ENCODE data around the gene SIGLEC9. TPM values are rescaled to one million over a fixed set of nuclear protein-coding genes. Genes with fewer than 3 reads are reported as not detected.

Gene SIGLEC9
- total RNA-seq, 2 donors from 2014 or later: not detected

DNA sequence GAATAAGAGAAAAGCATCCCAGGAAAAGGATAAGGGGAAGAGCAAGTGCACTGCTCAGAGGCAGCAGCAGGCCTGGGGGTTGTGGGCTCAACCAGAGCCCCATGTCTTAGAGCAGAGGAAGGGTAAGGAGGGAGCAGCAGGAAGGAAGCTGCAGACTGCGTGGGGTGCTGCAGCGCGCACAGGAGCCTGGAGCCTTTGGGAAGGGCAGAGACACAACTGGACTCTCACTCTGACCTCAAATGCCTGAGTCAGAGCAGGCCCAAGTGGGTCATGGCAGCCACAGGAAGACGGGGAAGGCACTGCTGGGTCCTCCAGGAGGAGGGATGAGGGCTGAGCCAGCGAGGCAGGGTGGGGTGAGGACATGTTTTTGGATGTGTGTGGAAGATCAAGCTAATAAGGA lies 49.0 kb downstream of the SIGLEC9 start:
- Mint-ChIP-seq H3K36me3 (ENCODE audit: low read depth) (no peaks in the 10 kb centered on the region), H3K27ac (no peak overlapping the region), H3K4me1 (no peaks in the 10 kb centered on the region), H3K27me3 (ENCODE audit: insufficient read depth) (peaks cover 28% of the 10 kb centered on the region), H3K9me3 (peaks cover 6% of the 10 kb centered on the region), H3K4me3 (no peak overlapping the region)
- Histone ChIP-seq H3K4me1 (ENCODE audit: control insufficient read depth, insufficient read depth, low read length) (no peaks in the 10 kb centered on the region), H3K36me3 (ENCODE audit: control insufficient read depth, insufficient read depth, low read length) (no peaks in the 10 kb centered on the region), H3K9me3 (ENCODE audit: control insufficient read depth, low read length) (no peaks in the 10 kb centered on the region), H3K27me3 (ENCODE audit: control insufficient read depth, insufficient read depth, low read length, poor library complexity, severe bottlenecking) (peaks cover 47% of the 10 kb centered on the region), H3K4me3 (ENCODE audit: low read length) (no peak overlapping the region), H3K27ac (ENCODE audit: low read depth, low read length) (no peak overlapping the region), H3K9ac (ENCODE audit: extremely low read depth, low read length, poor library complexity, severe bottlenecking) (no peak overlapping the region)
- TF ChIP-seq, protein P1, sequence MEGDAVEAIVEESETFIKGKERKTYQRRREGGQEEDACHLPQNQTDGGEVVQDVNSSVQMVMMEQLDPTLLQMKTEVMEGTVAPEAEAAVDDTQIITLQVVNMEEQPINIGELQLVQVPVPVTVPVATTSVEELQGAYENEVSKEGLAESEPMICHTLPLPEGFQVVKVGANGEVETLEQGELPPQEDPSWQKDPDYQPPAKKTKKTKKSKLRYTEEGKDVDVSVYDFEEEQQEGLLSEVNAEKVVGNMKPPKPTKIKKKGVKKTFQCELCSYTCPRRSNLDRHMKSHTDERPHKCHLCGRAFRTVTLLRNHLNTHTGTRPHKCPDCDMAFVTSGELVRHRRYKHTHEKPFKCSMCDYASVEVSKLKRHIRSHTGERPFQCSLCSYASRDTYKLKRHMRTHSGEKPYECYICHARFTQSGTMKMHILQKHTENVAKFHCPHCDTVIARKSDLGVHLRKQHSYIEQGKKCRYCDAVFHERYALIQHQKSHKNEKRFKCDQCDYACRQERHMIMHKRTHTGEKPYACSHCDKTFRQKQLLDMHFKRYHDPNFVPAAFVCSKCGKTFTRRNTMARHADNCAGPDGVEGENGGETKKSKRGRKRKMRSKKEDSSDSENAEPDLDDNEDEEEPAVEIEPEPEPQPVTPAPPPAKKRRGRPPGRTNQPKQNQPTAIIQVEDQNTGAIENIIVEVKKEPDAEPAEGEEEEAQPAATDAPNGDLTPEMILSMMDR (conservative IDR thresholded peaks at IDR 0.05): no peak
- no peak for DNase-seq
- WGBS, 2 experiments (ENCODE audit: insufficient coverage in 1 of 2, insufficient read length in 1 of 2): 82 to 96% methylated on average over 4 to 5 of the region's 5 CpGs

DNA sequence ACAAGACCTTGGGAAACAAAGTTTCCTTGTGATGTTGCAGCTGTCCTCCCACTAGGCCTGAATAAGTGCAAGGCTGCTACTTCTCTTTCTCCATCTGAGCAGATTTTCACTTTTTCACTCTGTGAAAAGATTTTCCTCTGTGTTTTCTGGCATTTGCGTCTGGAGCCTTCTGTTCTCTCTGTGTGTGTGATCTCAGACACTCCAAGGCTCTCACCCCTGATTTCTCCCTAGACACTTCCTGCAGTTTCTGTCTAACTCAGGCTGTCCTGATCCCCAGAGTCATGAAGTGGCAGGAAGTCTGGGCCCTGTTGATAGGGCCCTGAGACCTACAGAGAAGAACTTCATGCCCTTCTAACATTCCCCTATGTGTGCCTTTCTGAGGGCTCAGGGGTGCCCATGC lies 54.5 kb downstream of the SIGLEC9 start:
- no peak for DNase-seq
- Histone ChIP-seq H3K9me3 (ENCODE audit: control insufficient read depth, low read length) (no peaks in the 10 kb centered on the region), H3K27me3 (ENCODE audit: control insufficient read depth, insufficient read depth, low read length, poor library complexity, severe bottlenecking) (peaks cover 26% of the 10 kb centered on the region), H3K9ac (ENCODE audit: extremely low read depth, low read length, poor library complexity, severe bottlenecking) (no peak overlapping the region), H3K36me3 (ENCODE audit: control insufficient read depth, insufficient read depth, low read length) (no peaks in the 10 kb centered on the region), H3K27ac (ENCODE audit: low read depth, low read length) (no peak overlapping the region), H3K4me1 (ENCODE audit: control insufficient read depth, insufficient read depth, low read length) (no peaks in the 10 kb centered on the region), H3K4me3 (ENCODE audit: low read length) (no peak overlapping the region)
- Mint-ChIP-seq H3K9me3 (no peaks in the 10 kb centered on the region), H3K4me1 (no peaks in the 10 kb centered on the region), H3K27ac (no peak overlapping the region), H3K4me3 (no peak overlapping the region), H3K36me3 (ENCODE audit: low read depth) (no peaks in the 10 kb centered on the region), H3K27me3 (ENCODE audit: insufficient read depth) (peaks cover 32% of the 10 kb centered on the region)
- TF ChIP-seq, protein P1 (conservative IDR thresholded peaks at IDR 0.05): no peak
- 88 to 89% methylated on average over 1 of the region's 1 CpG for WGBS, 2 experiments (ENCODE audit: insufficient coverage in 1 of 2, insufficient read length in 1 of 2)

Other genes with a start within 250 kb of the SIGLEC9 start
- not detected for gene KLK4, start 213.5 kb upstream of the SIGLEC9 start, total RNA-seq
- not detected for gene KLK5, start 171.9 kb upstream of the SIGLEC9 start, total RNA-seq
- under 1 TPM; 0.86 to 0.93 TPM for gene KLK6, start 155.3 kb upstream of the SIGLEC9 start, total RNA-seq
- not detected for gene KLK7, start 141.0 kb upstream of the SIGLEC9 start, total RNA-seq
- gene KLK8, start 123.3 kb upstream of the SIGLEC9 start, total RNA-seq: 1 to 10 TPM in 1 of 2 donors, not detected in 1; 1.1 TPM
- under 1 TPM; 0.46 to 0.91 TPM for gene KLK10, start 105.2 kb upstream of the SIGLEC9 start, total RNA-seq
- gene KLK11, start 98.3 kb upstream of the SIGLEC9 start, total RNA-seq: 1 to 10 TPM in 1 of 2 donors, under 1 TPM in 1; 0.29 to 2.5 TPM
- gene KLK12, start 89.9 kb upstream of the SIGLEC9 start, total RNA-seq: not detected
- gene KLK13, start 59.8 kb upstream of the SIGLEC9 start, total RNA-seq: 1 to 10 TPM in 1 of 2 donors, under 1 TPM in 1; 0.42 to 3.4 TPM
- gene KLK14, start 42.0 kb upstream of the SIGLEC9 start, total RNA-seq: under 1 TPM; 0.55 to 0.71 TPM
- 1 to 10 TPM; 5.1 to 5.7 TPM for gene CTU1, start 16.5 kb upstream of the SIGLEC9 start, total RNA-seq
- not detected for gene SIGLEC7, start 17.4 kb downstream of the SIGLEC9 start, total RNA-seq
- not detected for gene CD33, start 100.2 kb downstream of the SIGLEC9 start, total RNA-seq
- not detected for gene SIGLECL1, start 126.2 kb downstream of the SIGLEC9 start, total RNA-seq
- 10 to 100 TPM; 42.7 to 49.4 TPM for gene IGLON5, start 186.7 kb downstream of the SIGLEC9 start, total RNA-seq
- 10 to 100 TPM in 1 of 2 donors, 1 to 10 TPM in 1; 6.4 to 11.5 TPM for gene VSIG10L, start 217.2 kb downstream of the SIGLEC9 start, total RNA-seq
- gene ETFB, start 241.5 kb downstream of the SIGLEC9 start, total RNA-seq: 10 to 100 TPM; 54.3 to 77.3 TPM
- 1 to 10 TPM; 1.3 to 2.5 TPM for gene CLDND2, start 244.1 kb downstream of the SIGLEC9 start, total RNA-seq
- not detected for gene NKG7, start 247.7 kb downstream of the SIGLEC9 start, total RNA-seq

All from endodermal cell (in vitro differentiated cells).